Measurements from ENCODE around the gene NELL1. TPM values are rescaled to one million over a fixed set of nuclear protein-coding genes. Genes with fewer than 3 reads are reported as not detected.

The NELL1 gene
- total and polyA plus RNA-seq, 2 donors (not counting 1 experiment from before 2014, with no cell fraction given) = not detected

GRCh38 chr11:21411597-21411996 is 742.2 kb downstream of the NELL1 start:
- H4K20me1 ChIP-seq (ENCODE audit: control insufficient read depth, extremely low read depth, insufficient read depth, low read length) = no peaks in the 10 kb centered on the region
- H3K4me1 ChIP-seq (ENCODE audit: control insufficient read depth, extremely low read depth, insufficient read depth, low read length) = no peaks in the 10 kb centered on the region
- H3K4me2 ChIP-seq (ENCODE audit: extremely low read depth, insufficient read depth, low read length) = no peak overlapping the region
- no peak for TF ChIP-seq EZH2 (IDR thresholded peaks at IDR 0.05; ENCODE audit: low read length, missing control alignments)
- no peak for TF ChIP-seq CTCF (conservative IDR thresholded peaks at IDR 0.05 in 1 of 2, IDR thresholded peaks at IDR 0.05 in 1 of 2; ENCODE audit: low read depth in 1 of 2, low read length in 2 of 2)
- no peaks in the 10 kb centered on the region for H3K9me3 ChIP-seq (ENCODE audit: control insufficient read depth, insufficient read depth, low read depth, low read length)
- no peak overlapping the region for H3K9ac ChIP-seq (ENCODE audit: insufficient read depth, low read length)
- no peak overlapping the region for H3K27ac ChIP-seq (ENCODE audit: insufficient read depth, low read length)
- no peak for DNase-seq (ENCODE audit: low read depth in 2 of 2)
- no peaks in the 10 kb centered on the region for H3K36me3 ChIP-seq (ENCODE audit: control insufficient read depth, insufficient read depth, low read length)
- H3K27me3 ChIP-seq (ENCODE audit: control insufficient read depth, insufficient read depth, low read length) = no peaks in the 10 kb centered on the region
- no peak overlapping the region for H2AFZ ChIP-seq (ENCODE audit: low read length)
- H3K79me2 ChIP-seq (ENCODE audit: control insufficient read depth, insufficient read depth, low read length) = no peaks in the 10 kb centered on the region
- H3K4me3 ChIP-seq (replicated peaks in 1 of 4; ENCODE audit: control extremely low read depth in 1 of 4, insufficient read depth in 1 of 4, low read depth in 3 of 4, low read length in 4 of 4) = no peak overlapping the region

- Histone ChIP-seq H3K79me2 (ENCODE audit: control insufficient read depth, insufficient read depth, low read length) (no peaks in the 10 kb centered on the region), H3K9ac (ENCODE audit: insufficient read depth, low read length) (no peak overlapping the region), H3K27me3 (ENCODE audit: control insufficient read depth, insufficient read depth, low read length) (no peaks in the 10 kb centered on the region), H3K4me1 (ENCODE audit: control insufficient read depth, extremely low read depth, insufficient read depth, low read length) (no peaks in the 10 kb centered on the region), H3K4me3 (replicated peaks in 1 of 4; ENCODE audit: control extremely low read depth in 1 of 4, insufficient read depth in 1 of 4, low read depth in 3 of 4, low read length in 4 of 4) (no peak overlapping the region), H2AFZ (ENCODE audit: low read length) (no peak overlapping the region), H3K4me2 (ENCODE audit: extremely low read depth, insufficient read depth, low read length) (no peak overlapping the region), H4K20me1 (ENCODE audit: control insufficient read depth, extremely low read depth, insufficient read depth, low read length) (no peaks in the 10 kb centered on the region), H3K9me3 (ENCODE audit: control insufficient read depth, insufficient read depth, low read depth, low read length) (no peaks in the 10 kb centered on the region), H3K27ac (ENCODE audit: insufficient read depth, low read length) (no peak overlapping the region), H3K36me3 (ENCODE audit: control insufficient read depth, insufficient read depth, low read length) (no peaks in the 10 kb centered on the region)
- TF ChIP-seq CTCF (conservative IDR thresholded peaks at IDR 0.05 in 1 of 2, IDR thresholded peaks at IDR 0.05 in 1 of 2; ENCODE audit: low read depth in 1 of 2, low read length in 2 of 2) (no peak), EZH2 (IDR thresholded peaks at IDR 0.05; ENCODE audit: low read length, missing control alignments) (no peak)
- no peak for DNase-seq (ENCODE audit: low read depth in 2 of 2)
Observed at GRCh38 chr11:21412652-21413383, 743.4 kb downstream of the NELL1 start.

- Histone ChIP-seq H4K20me1 (ENCODE audit: control insufficient read depth, extremely low read depth, insufficient read depth, low read length) (no peaks in the 10 kb centered on the region), H3K27ac (ENCODE audit: insufficient read depth, low read length) (no peak overlapping the region), H3K4me2 (ENCODE audit: extremely low read depth, insufficient read depth, low read length) (no peak overlapping the region), H3K4me3 (replicated peaks in 1 of 4; ENCODE audit: control extremely low read depth in 1 of 4, insufficient read depth in 1 of 4, low read depth in 3 of 4, low read length in 4 of 4) (no peak overlapping the region), H3K9ac (ENCODE audit: insufficient read depth, low read length) (no peak overlapping the region), H3K79me2 (ENCODE audit: control insufficient read depth, insufficient read depth, low read length) (no peaks in the 10 kb centered on the region), H3K4me1 (ENCODE audit: control insufficient read depth, extremely low read depth, insufficient read depth, low read length) (no peaks in the 10 kb centered on the region), H2AFZ (ENCODE audit: low read length) (no peak overlapping the region), H3K36me3 (ENCODE audit: control insufficient read depth, insufficient read depth, low read length) (no peaks in the 10 kb centered on the region), H3K9me3 (ENCODE audit: control insufficient read depth, insufficient read depth, low read depth, low read length) (no peaks in the 10 kb centered on the region), H3K27me3 (ENCODE audit: control insufficient read depth, insufficient read depth, low read length) (no peaks in the 10 kb centered on the region)
- TF ChIP-seq EZH2 (IDR thresholded peaks at IDR 0.05; ENCODE audit: low read length, missing control alignments) (no peak), CTCF (conservative IDR thresholded peaks at IDR 0.05 in 1 of 2, IDR thresholded peaks at IDR 0.05 in 1 of 2; ENCODE audit: low read depth in 1 of 2, low read length in 2 of 2) (no peak)
- no peak for DNase-seq (ENCODE audit: low read depth in 2 of 2)
Observed at GRCh38 chr11:21414953-21415352, 745.6 kb downstream of the NELL1 start.
